PC-9 (cell line): Measurements from ENCODE around the gene IL1R2. TPM values are rescaled to one million over a fixed set of nuclear protein-coding genes. Genes with fewer than 3 reads are reported as not detected.

Experiments used
- BruUV-seq: library from RNA; stranded (reverse); fragments of 400-500 nt; replicated peaks from 2 replicates; lab custom pipeline; 2021; lab: Mats Ljungman, UMichigan
- CTCF ChIA-PET: fragments of 300-600 bp; sonication (Branson Sonifier 250); formaldehyde crosslinking; loops from one replicate; lab custom pipeline; 2022; ENCODE audit warnings: antibody characterized with exemption; lab: Charles Lee
- POLR2A ChIA-PET: fragments of 300-600 bp; sonication (Branson Sonifier 250); formaldehyde crosslinking; loops from one replicate; lab custom pipeline; 2022; ENCODE audit warnings: antibody characterized with exemption; ENCODE audit not compliant: unreplicated experiment; lab: Charles Lee
- DNase-seq, 2 experiments: peaks; one replicate each; pipeline versions ENCODE4 v3.0.0 to v3.0.0-alpha.2; 2015 to 2022; ENCODE audit warnings: mixed read lengths in 1 of 2
- H2AFZ ChIP-seq: fragments of 200-600 bp; sonication (generic); 2 replicates; pipeline ENCODE4 v1.8.1; 2017; ENCODE audit warnings: antibody characterized with exemption
- H3F3A ChIP-seq: fragments of 200-600 bp; sonication (generic); 2 replicates; pipeline ENCODE4 v1.8.1; 2017; ENCODE audit warnings: antibody characterized with exemption, mild to moderate bottlenecking, low read depth; ENCODE audit not compliant: insufficient read depth
- H3K27ac ChIP-seq: fragments of 200-600 bp; sonication (generic); 2 replicates; pipeline ENCODE4 v1.6.1; 2016; ENCODE audit warnings: mixed run types
- H3K27me3 ChIP-seq: fragments of 200-600 bp; sonication (generic); 2 replicates; pipeline ENCODE4 v1.6.1; 2016; ENCODE audit warnings: low read depth, mixed run types; ENCODE audit not compliant: insufficient read depth
- H3K36me3 ChIP-seq: fragments of 200-600 bp; sonication (generic); 2 replicates; pipeline ENCODE4 v1.6.1; 2016; ENCODE audit warnings: low read depth, mixed run types
- H3K4me1 ChIP-seq: fragments of 200-600 bp; sonication (generic); replicated peaks from 2 replicates; pipeline ENCODE4 v1.6.1; 2016; ENCODE audit warnings: mixed run types; ENCODE audit not compliant: insufficient read depth
- H3K4me2 ChIP-seq: fragments of 200-600 bp; sonication (generic); 2 replicates; pipeline ENCODE4 v1.6.1; 2017; ENCODE audit warnings: mixed run types
- H3K4me3 ChIP-seq: fragments of 200-600 bp; sonication (generic); 2 replicates; pipeline ENCODE4 v1.6.1; 2016; ENCODE audit warnings: mixed run types
- H3K79me2 ChIP-seq: fragments of 200-600 bp; sonication (generic); 2 replicates; pipeline ENCODE4 v1.6.1; 2017; ENCODE audit warnings: low read depth, mixed run types
- H3K9me2 ChIP-seq: fragments of 200-600 bp; sonication (generic); 2 replicates; pipeline ENCODE4 v1.8.1; 2017; ENCODE audit warnings: mild to moderate bottlenecking; ENCODE audit not compliant: insufficient read depth
- H3K9me3 ChIP-seq: fragments of 200-600 bp; sonication (generic); 2 replicates; pipeline ENCODE4 v1.8.1; 2016; ENCODE audit warnings: low read depth; ENCODE audit not compliant: insufficient read depth
- H4K20me1 ChIP-seq: fragments of 200-600 bp; sonication (generic); 2 replicates; pipeline ENCODE4 v1.8.1; 2017; ENCODE audit not compliant: insufficient read depth
- EZH2 ChIP-seq: fragments of 200-600 bp; sonication (generic); IDR thresholded peaks from 2 replicates; pipeline ENCODE4 v1.8.0; 2017; ENCODE audit warnings: antibody characterized with exemption, low read depth
- intact Hi-C: fragments of 100-400 bp; cut with micrococcal nuclease; formaldehyde crosslinking; loops from one replicate; pipeline ENCODE4 v1.10.0; 2022; ENCODE audit not compliant: unreplicated experiment
- total RNA-seq: library from RNA; stranded (reverse); gene quantifications from 2 replicates; pipeline ENCODE4 v1.2.3, GENCODE V29; 2021
- TF ChIP-seq, protein P1 (sequence below): fragments of 200-600 bp; sonication (generic); conservative IDR thresholded peaks from 2 replicates; pipeline ENCODE4 v1.6.1; 2017; ENCODE audit warnings: mixed run types, antibody characterized with exemption, mild to moderate bottlenecking, moderate library complexity

Gene IL1R2
- total RNA-seq, 1 experiment from 2014 or later, result 3.8 TPM

DNA sequence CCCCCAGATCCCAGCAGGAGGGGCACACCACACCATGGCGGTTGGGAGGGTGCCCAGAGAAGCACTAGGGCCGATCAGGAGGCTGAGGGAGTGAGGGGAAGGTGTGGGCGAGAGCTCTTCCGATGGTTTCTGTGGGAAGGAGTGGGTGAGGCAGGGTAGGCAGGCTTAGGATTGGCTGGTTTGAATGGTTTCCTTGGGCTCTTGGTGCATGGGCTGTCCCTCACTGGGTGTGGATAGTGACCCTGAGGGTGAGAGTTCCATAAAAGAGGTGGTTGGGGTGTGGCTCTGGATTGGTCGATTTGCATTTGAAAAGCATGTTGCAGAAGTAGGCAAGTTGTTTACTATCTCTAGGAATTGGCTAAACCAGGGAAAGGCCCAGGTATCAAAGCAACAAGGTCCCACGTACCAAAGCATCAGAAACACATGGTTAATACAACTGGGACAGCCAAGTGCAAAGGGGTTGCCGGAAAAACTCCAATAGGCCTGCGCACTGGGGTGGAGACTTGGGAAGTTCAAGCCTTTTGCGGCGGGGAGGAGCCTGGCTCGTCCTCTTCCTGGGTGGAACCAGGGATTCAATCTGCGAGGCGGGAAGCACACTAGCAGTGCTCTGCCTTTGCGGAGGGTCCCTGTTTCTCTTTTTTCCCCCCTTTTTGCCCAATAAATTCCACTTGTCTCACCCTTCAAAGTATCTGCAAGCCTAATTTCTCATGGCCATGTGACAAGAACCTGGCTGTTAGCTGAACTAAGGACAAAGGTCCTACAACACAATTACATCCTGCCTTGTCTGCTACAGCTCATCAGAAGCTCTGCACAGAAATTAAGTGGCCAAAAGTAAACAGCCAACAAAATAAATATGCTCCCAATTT is 43.2 kb downstream of the IL1R2 start:
- ChIA-PET POLR2A (no interaction called here), CTCF (no interaction called here)
- H3K36me3 ChIP-seq, result no peaks in the 10 kb centered on the region
- no peak for DNase-seq
- no peak overlapping the region for H2AFZ ChIP-seq
- intact Hi-C loops, result loop anchor here (5.0 kb wide), 1 partner anchor 37 kb away; no protein-coding TSS in a partner anchor
- no peak overlapping the region for H3K27ac ChIP-seq
- H3K9me2 ChIP-seq, result no peaks in the 10 kb centered on the region
- H4K20me1 ChIP-seq, result no peaks in the 10 kb centered on the region
- no peak overlapping the region for H3K4me2 ChIP-seq
- H3F3A ChIP-seq, result no peaks in the 10 kb centered on the region
- no peaks in the 10 kb centered on the region for H3K9me3 ChIP-seq
- H3K27me3 ChIP-seq, result no peaks in the 10 kb centered on the region
- BruUV-seq, result no TSS peak
- H3K4me1 ChIP-seq, result peaks cover 23% of the 10 kb centered on the region
- no peak for TF ChIP-seq EZH2
- H3K79me2 ChIP-seq, result no peaks in the 10 kb centered on the region
- H3K4me3 ChIP-seq, result no peak overlapping the region

DNA sequence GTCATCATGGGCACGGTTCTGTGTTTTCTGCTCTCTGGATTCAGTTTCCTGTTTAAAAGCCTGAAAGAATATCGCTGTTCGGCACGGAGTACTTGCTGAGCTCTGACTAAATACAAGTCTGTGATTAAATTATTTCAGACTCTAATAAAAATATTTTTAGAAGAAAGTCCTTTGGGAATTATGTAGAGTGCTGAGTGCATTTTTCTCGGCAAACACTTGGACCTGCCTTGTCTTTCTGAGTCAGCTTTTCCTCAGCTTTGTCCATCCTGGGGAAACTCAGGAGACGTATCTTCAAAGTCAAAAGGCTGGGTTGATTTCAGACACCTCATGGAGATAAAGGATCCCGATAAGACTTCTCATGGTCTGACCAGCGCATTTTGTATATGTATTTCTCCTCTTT is 45.9 kb downstream of the IL1R2 start:
- no peak overlapping the region for H2AFZ ChIP-seq
- no peak overlapping the region for H3K4me2 ChIP-seq
- H3K79me2 ChIP-seq, result no peaks in the 10 kb centered on the region
- H3K9me2 ChIP-seq, result no peaks in the 10 kb centered on the region
- H3K27ac ChIP-seq, result no peak overlapping the region
- intact Hi-C loops, result no loop called here
- ChIA-PET POLR2A (no interaction called here), CTCF (no interaction called here)
- H3K9me3 ChIP-seq, result no peaks in the 10 kb centered on the region
- H3K4me1 ChIP-seq, result peaks cover 16% of the 10 kb centered on the region
- no peaks in the 10 kb centered on the region for H4K20me1 ChIP-seq
- H3K36me3 ChIP-seq, result no peaks in the 10 kb centered on the region
- no TSS peak for BruUV-seq
- TF ChIP-seq, protein P1, sequence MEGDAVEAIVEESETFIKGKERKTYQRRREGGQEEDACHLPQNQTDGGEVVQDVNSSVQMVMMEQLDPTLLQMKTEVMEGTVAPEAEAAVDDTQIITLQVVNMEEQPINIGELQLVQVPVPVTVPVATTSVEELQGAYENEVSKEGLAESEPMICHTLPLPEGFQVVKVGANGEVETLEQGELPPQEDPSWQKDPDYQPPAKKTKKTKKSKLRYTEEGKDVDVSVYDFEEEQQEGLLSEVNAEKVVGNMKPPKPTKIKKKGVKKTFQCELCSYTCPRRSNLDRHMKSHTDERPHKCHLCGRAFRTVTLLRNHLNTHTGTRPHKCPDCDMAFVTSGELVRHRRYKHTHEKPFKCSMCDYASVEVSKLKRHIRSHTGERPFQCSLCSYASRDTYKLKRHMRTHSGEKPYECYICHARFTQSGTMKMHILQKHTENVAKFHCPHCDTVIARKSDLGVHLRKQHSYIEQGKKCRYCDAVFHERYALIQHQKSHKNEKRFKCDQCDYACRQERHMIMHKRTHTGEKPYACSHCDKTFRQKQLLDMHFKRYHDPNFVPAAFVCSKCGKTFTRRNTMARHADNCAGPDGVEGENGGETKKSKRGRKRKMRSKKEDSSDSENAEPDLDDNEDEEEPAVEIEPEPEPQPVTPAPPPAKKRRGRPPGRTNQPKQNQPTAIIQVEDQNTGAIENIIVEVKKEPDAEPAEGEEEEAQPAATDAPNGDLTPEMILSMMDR, result no peak
- no peak for TF ChIP-seq EZH2
- no peak for DNase-seq
- no peak overlapping the region for H3K4me3 ChIP-seq
- H3K27me3 ChIP-seq, result no peaks in the 10 kb centered on the region
- no peaks in the 10 kb centered on the region for H3F3A ChIP-seq

DNA sequence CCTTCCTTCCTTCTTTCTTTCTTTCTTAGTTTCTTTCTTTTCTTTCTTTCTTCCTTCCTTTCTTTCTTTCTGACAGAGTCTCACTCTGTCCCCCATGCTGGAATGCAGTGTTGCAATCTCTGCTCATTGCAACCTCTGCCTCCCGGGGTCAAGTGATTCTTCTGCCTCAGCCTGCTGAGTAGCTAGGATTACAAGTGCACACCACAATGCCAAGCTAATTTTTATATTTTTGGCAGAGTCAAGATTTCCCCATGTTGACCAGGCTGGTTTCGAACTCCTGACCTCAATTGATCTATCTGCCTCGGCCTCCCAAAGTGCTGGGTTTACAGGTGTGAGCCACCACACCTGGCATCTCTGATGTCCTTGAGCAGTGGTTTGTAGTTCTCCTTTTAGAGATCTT is 48.5 kb downstream of the IL1R2 start:
- BruUV-seq, result no TSS peak
- intact Hi-C loops, result no loop called here
- CTCF ChIA-PET, result no interaction called here

More for the DNA sequence above, 48.5 kb downstream of the IL1R2 start:
- Histone ChIP-seq H3K4me1 (no peaks in the 10 kb centered on the region), H4K20me1 (no peaks in the 10 kb centered on the region), H3K27me3 (no peaks in the 10 kb centered on the region), H3K9me2 (no peaks in the 10 kb centered on the region), H3K79me2 (no peaks in the 10 kb centered on the region), H3K36me3 (no peaks in the 10 kb centered on the region), H3F3A (no peaks in the 10 kb centered on the region), H3K4me3 (no peak overlapping the region), H3K4me2 (no peak overlapping the region), H2AFZ (no peak overlapping the region), H3K9me3 (no peaks in the 10 kb centered on the region), H3K27ac (no peak overlapping the region)
- POLR2A ChIA-PET, result no interaction called here
- TF ChIP-seq, protein P1, result no peak
- no peak for TF ChIP-seq EZH2
- no peak for DNase-seq
